K562 (cell line): ENCODE results near the gene HTT-AS. TPM values are rescaled to one million over a fixed set of nuclear protein-coding genes. Genes with fewer than 3 reads are reported as not detected.
A peak's percentile ranks its signal among the peaks of the same experiment; 100 is the strongest.
"Not testable (repeated sequence)": the region's sequence is repeated elsewhere in the genome, so short reads cannot be mapped to it uniquely, and the experiment has no call there.

Source experiments
- ATAC-seq: fragments of 200-7000 bp; cut with Tn5 transposase; 3 replicates; pipeline ENCODE4 v1.9.1; 2020; ENCODE audit warnings: moderate library complexity
- BruUV-seq: library from RNA; stranded (reverse); fragments of 400-500 nt; replicated peaks from 2 replicates; lab custom pipeline; 2021; lab: Mats Ljungman, UMichigan
- CTCF ChIA-PET: fragments of 300-600 bp; formaldehyde crosslinking; extraction: SDS; loops from one replicate; lab custom pipeline; 2021; ENCODE audit warnings: low intra/inter-chr PET ratio; lab: Yijun Ruan, JAX
- POLR2A ChIA-PET: fragments of 300-600, 350-650 bp; sonication (Branson Sonifier 250); formaldehyde crosslinking; extraction: SDS; loops from one replicate; lab custom pipeline; 2021; ENCODE audit warnings: antibody characterized with exemption, inconsistent platforms; lab: Yijun Ruan, JAX
- DNase-seq, 4 experiments: peaks; one replicate each; pipeline versions ENCODE4 v3.0.0 to v3.0.0-alpha.2; 2011 to 2018; ENCODE audit warnings: low spot score in 3 of 4, mixed read lengths in 3 of 4; ENCODE audit errors: extremely low read depth in 1 of 4
- FAIRE-seq: peaks from 2 replicates; lab custom pipeline; 2011; peaks lifted over from hg19 to GRCh38; lab: Jason Lieb, UNC
- H2AFZ ChIP-seq: 2 replicates; pipeline ENCODE4 v1.6.0; 2011; ENCODE audit warnings: low read depth, low read length, control low read depth, inconsistent platforms
- H3K27ac ChIP-seq: fragments of 200-600 bp; 3 replicates; pipeline ENCODE4 v1.8.0; 2011; ENCODE audit warnings: low read depth, mild to moderate bottlenecking, control low read depth, inconsistent platforms, low read length, moderate library complexity, mixed read lengths; ENCODE audit errors: extremely low read depth
- H3K27me3 ChIP-seq, 2 experiments: fragments of 300-600 bp in 1 of 2; 2 replicates in 1 of 2; 3 replicates in 1 of 2; pipeline versions ENCODE4 v1.6.0 to v1.8.0; 2011; ENCODE audit warnings: inconsistent platforms in 2 of 2, low read length in 2 of 2, mild to moderate bottlenecking in 1 of 2, mixed read lengths in 1 of 2, moderate library complexity in 1 of 2; ENCODE audit not compliant: control insufficient read depth in 2 of 2, insufficient read depth in 2 of 2
- H3K36me3 ChIP-seq: fragments of 300-600 bp; 3 replicates; pipeline ENCODE4 v1.8.0; 2011; ENCODE audit warnings: mild to moderate bottlenecking, low read length, inconsistent platforms; ENCODE audit not compliant: control insufficient read depth, insufficient read depth
- H3K4me1 ChIP-seq, 2 experiments: fragments of 200-600 bp in 1 of 2; replicated peaks in 1 of 2; 2 replicates in 1 of 2; 3 replicates in 1 of 2; pipeline versions ENCODE4 v1.5.1 to v1.8.0; 2011; ENCODE audit warnings: inconsistent platforms in 2 of 2, low read length in 2 of 2, mild to moderate bottlenecking in 1 of 2, mixed read lengths in 1 of 2, moderate library complexity in 1 of 2; ENCODE audit not compliant: control insufficient read depth in 2 of 2, insufficient read depth in 2 of 2
- H3K4me2 ChIP-seq: 2 replicates; pipeline ENCODE4 v1.6.1; 2011; ENCODE audit warnings: low read length, control low read depth, inconsistent platforms, mixed read lengths; ENCODE audit not compliant: insufficient read depth
- H3K4me3 ChIP-seq: fragments of 200-600 bp; sonication (generic), shearing (Covaris generic); 2 replicates; pipeline ENCODE4 v1.5.1; 2016; ENCODE audit warnings: control low read depth, inconsistent platforms
- H3K79me2 ChIP-seq: fragments of 200-600 bp; 3 replicates; pipeline ENCODE4 v1.8.0; 2011; ENCODE audit warnings: low read length, inconsistent platforms; ENCODE audit not compliant: control insufficient read depth, insufficient read depth
- H3K9ac ChIP-seq, 2 experiments: 2 replicates each; pipeline versions ENCODE4 v1.6.0 to v1.6.1; 2011; ENCODE audit warnings: low read depth in 2 of 2, low read length in 2 of 2, control low read depth in 1 of 2, inconsistent platforms in 1 of 2, mild to moderate bottlenecking in 1 of 2, mixed read lengths in 1 of 2; ENCODE audit not compliant: insufficient read depth in 1 of 2
- H3K9me1 ChIP-seq: one replicate; pipeline ENCODE4 v1.6.0; 2011; ENCODE audit warnings: inconsistent platforms, mild to moderate bottlenecking, low read length, moderate library complexity; ENCODE audit not compliant: control insufficient read depth, insufficient read depth
- H3K9me3 ChIP-seq: replicated peaks from 2 replicates; pipeline ENCODE4 v1.5.1; 2011; ENCODE audit warnings: low read depth, low read length, inconsistent platforms; ENCODE audit not compliant: control insufficient read depth, insufficient read depth
- H4K20me1 ChIP-seq: replicated peaks from 2 replicates; pipeline ENCODE4 v1.6.1; 2011; ENCODE audit warnings: low read length, inconsistent platforms, mixed read lengths; ENCODE audit not compliant: control insufficient read depth, insufficient read depth
- KDM1A ChIP-seq, 2 experiments: fragments of 450-650 bp; IDR thresholded peaks; 2 replicates each; pipeline ENCODE4 v1.6.1; 2016; ENCODE audit warnings: mild to moderate bottlenecking in 2 of 2
- SMAD2 ChIP-seq: fragments of 150-350 bp; IDR thresholded peaks from 2 replicates; pipeline ENCODE4 v1.6.1; 2014; ENCODE audit warnings: low read depth, mild to moderate bottlenecking, low read length
- YY1 ChIP-seq, 3 experiments: IDR thresholded peaks; 2 replicates each; pipeline ENCODE4 v1.6.1; 2011; ENCODE audit warnings: low read length in 2 of 3, mild to moderate bottlenecking in 2 of 3, moderate library complexity in 2 of 3, borderline replicate concordance in 1 of 3, control low read depth in 1 of 3, low read depth in 1 of 3; ENCODE audit not compliant: insufficient read depth in 3 of 3, insufficient replicate concordance in 2 of 3, control insufficient read depth in 1 of 3, insufficient read length in 1 of 3; ENCODE audit errors: extremely low read depth in 1 of 3
- WGBS: fragments of 100-300 bp; shearing (Covaris generic); methylation state at CpG from one replicate; pipeline ENCODE4 v1.1.6; 2016; ENCODE audit warnings: low coverage, mixed read lengths; ENCODE audit not compliant: insufficient coverage; ENCODE audit errors: missing lambda C conversion rate; 5-methylcytosine and 5-hydroxymethylcytosine counted together
- in situ Hi-C: fragments of 300-500 bp; cut with MboI; formaldehyde crosslinking; loops from 4 replicates; pipeline ENCODE4 v1.15.0; 2018; ENCODE audit warnings: inconsistent platforms, mixed read lengths
- intact Hi-C: fragments of 100-400 bp; cut with micrococcal nuclease; formaldehyde crosslinking; loops from 2 replicates; pipeline ENCODE4 v1.14.2; 2022
- polyA plus RNA-seq, 8 experiments: library from polyadenylated mRNA; depleted of rRNA in 4 of 8; stranded (reverse) in 5 of 8; unstranded in 3 of 8; fragments of >200 nt; fragmentation: Nextera tagmentation in 2 of 8; fragmentation: Illumina TruSeq in 1 of 8; extraction: Ambion mirVana in 2 of 8; extraction: Trizol in 1 of 8; gene quantifications; 2 replicates each; pipeline versions ENCODE4 v1.2.1 to v1.2.3, GENCODE V29; 2011 to 2014; ENCODE audit warnings: inconsistent platforms in 1 of 8, missing spikeins in 1 of 8
- total RNA-seq, 7 experiments: library from RNA; depleted of rRNA in 6 of 7; stranded (reverse); fragments of >200 nt in 6 of 7; fragmentation: Illumina TruSeq in 2 of 7; extraction: Trizol in 2 of 7; gene quantifications; 2 replicates each; pipeline versions ENCODE4 v1.2.1 to v1.2.3, GENCODE V29; 2011 to 2021; ENCODE audit warnings: low replicate concordance in 1 of 7
- TF ChIP-seq, protein P1 (sequence below): sonication (generic); formaldehyde crosslinking; IDR thresholded peaks from 2 replicates; pipeline ENCODE4 v1.8.0; 2022; ENCODE audit warnings: missing genetic modification reagents, mild to moderate bottlenecking, moderate library complexity, borderline replicate concordance

HTT-AS gene
- total and polyA plus RNA-seq, 9 of the 15 experiments (the other 6 are each of a cell fraction or from before 2014, with no cell fraction given) = not detected

DNA sequence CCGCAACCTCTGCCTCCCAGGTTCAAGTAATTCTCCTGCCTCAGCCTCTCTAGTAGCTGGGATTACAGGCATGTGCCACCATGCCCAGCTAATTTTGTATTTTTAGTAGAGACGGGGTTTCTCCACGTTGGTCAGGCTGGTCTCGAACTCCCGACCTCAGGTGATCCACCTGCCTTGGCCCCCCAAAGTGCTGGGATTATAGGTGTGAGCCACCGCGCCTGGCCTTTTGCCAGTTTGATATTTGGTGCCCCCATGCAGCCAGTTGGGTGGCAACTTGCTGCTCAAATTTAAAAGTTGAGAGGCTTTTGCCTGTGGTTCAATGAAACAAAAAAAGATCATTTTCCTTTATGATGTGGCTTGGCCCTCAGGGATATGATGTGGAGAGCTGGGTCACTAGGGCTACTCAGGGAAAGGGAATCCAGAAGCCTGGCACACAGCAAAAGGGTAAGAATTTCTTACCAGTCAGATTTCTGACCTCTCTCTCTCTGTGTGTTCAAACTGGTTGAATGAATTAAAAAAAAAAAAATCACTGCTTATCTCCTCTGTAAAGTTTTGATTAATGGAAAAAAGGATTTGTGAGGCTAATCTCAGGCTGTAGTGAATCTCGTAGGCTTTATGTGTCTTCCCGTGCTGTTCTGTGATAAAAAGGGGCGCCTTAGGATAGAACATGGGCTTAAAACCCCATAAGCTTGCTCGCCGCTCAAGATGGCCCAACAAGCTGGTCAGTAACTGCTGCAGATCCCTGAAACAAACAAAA lies 23.0 kb downstream of the HTT-AS start:
- CTCF ChIA-PET, FAIRE-seq, intact Hi-C loops, in situ Hi-C loops, H3K9ac ChIP-seq, H3K4me3 ChIP-seq, H3K4me2 ChIP-seq, H3K4me1 ChIP-seq: not testable (repeated sequence)
- TF ChIP-seq KDM1A (IDR thresholded peaks at IDR 0.05) = peak; percentile 65 to 76
- TF ChIP-seq, all 486 proteins: peak for 1; not testable (repeated sequence) for 485
- H3K27ac ChIP-seq, ATAC-seq, H3K9me3 ChIP-seq, H4K20me1 ChIP-seq, H2AFZ ChIP-seq, POLR2A ChIA-PET, BruUV-seq, H3K79me2 ChIP-seq, DNase-seq, H3K36me3 ChIP-seq, H3K9me1 ChIP-seq: not testable (repeated sequence)
- 0% methylated on average over 11 of the region's 12 CpGs for WGBS
- peaks cover 4 to 11% of the 10 kb centered on the region in 2 experiments; a peak in 3 of 5 replicates for H3K27me3 ChIP-seq

GRCh38 chr4:3047464-3048286 lies 26.7 kb downstream of the HTT-AS start:
- no TSS peak for BruUV-seq
- H3K4me3 ChIP-seq = no peak overlapping the region
- ATAC-seq = peak; percentile 92
- no peaks in the 10 kb centered on the region for H3K36me3 ChIP-seq
- no peak overlapping the region for H3K9ac ChIP-seq
- H3K9me3 ChIP-seq = peaks cover 4% of the 10 kb centered on the region; the same call in 1 of the 2 replicates
- no peaks in the 10 kb centered on the region for H3K9me1 ChIP-seq
- no peak overlapping the region for H3K27ac ChIP-seq
- CTCF ChIA-PET = interaction anchor here (0.7 kb wide), 2 partner anchors 88 to 89 kb away, joined by 3 to 4 read pairs; no protein-coding TSS in a partner anchor
- H3K4me2 ChIP-seq = peak overlapping the region; percentile 63
- H3K79me2 ChIP-seq = no peaks in the 10 kb centered on the region
- 21% methylated on average over 20 of the region's 20 CpGs for WGBS
- DNase-seq = peak; percentile 44 to 80 (median 52)
- POLR2A ChIA-PET = interaction anchor here (0.6 kb wide), 1 partner anchor 1003 kb away, joined by 5 read pairs; no protein-coding TSS in a partner anchor
- in situ Hi-C loops = no loop called here
- peaks cover 0 to 3% of the 10 kb centered on the region in 2 experiments; a peak in 4 of 5 replicates for H3K4me1 ChIP-seq
- peaks cover 7 to 12% of the 10 kb centered on the region in 2 experiments; a peak in 4 of 5 replicates for H3K27me3 ChIP-seq
- intact Hi-C loops = loop anchor here (1.0 to 10.0 kb wide), 3 partner anchors 59 to 395 kb away; partner anchors contain the start of gene HGFAC
- peak; percentile 91 for FAIRE-seq
- 0 out of 2 replicates have a peak overlapping the region, but pooled peaks have one; percentile 7 for H2AFZ ChIP-seq
- H4K20me1 ChIP-seq = no peaks in the 10 kb centered on the region
- TF ChIP-seq YY1 (IDR thresholded peaks at IDR 0.05; ENCODE audit: borderline replicate concordance in 1 of 3, control insufficient read depth in 1 of 3, extremely low read depth in 1 of 3, insufficient read depth in 3 of 3, insufficient read length in 1 of 3, insufficient replicate concordance in 2 of 3, low read depth in 1 of 3, low read length in 2 of 3) (peak in 1 of 3 experiments; percentile 36), SMAD2 (no peak)
- TF ChIP-seq, protein P1, sequence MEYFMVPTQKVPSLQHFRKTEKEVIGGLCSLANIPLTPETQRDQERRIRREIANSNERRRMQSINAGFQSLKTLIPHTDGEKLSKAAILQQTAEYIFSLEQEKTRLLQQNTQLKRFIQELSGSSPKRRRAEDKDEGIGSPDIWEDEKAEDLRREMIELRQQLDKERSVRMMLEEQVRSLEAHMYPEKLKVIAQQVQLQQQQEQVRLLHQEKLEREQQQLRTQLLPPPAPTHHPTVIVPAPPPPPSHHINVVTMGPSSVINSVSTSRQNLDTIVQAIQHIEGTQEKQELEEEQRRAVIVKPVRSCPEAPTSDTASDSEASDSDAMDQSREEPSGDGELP = peak; percentile 52; the same call in 1 of the 2 replicates
